Naive thymus-derived CD4-positive, alpha-beta T cell (primary cell): ENCODE results near the gene CTNNA3. TPM values are rescaled to one million over a fixed set of nuclear protein-coding genes. Genes with fewer than 3 reads are reported as not detected.

Experiments used
- ATAC-seq: fragments of 150-1000 bp; cut with Tn5 transposase; 2 replicates; pipeline ENCODE4 v1.10.0; 2021; ENCODE audit warnings: mild to moderate bottlenecking, moderate library complexity
- CTCF ChIA-PET: fragments of 350-600 bp; sonication (Branson Sonifier 250); formaldehyde crosslinking; loops from one replicate; lab custom pipeline; 2021; ENCODE audit warnings: antibody characterized with exemption; lab: Charles Lee
- POLR2A ChIA-PET: fragments of 350-600 bp; sonication (Branson Sonifier 250); formaldehyde crosslinking; loops from one replicate; lab custom pipeline; 2021; ENCODE audit warnings: antibody characterized with exemption, inconsistent platforms; lab: Charles Lee
- DNase-seq, 9 donors: peaks; one replicate each; pipeline versions ENCODE4 v3.0.0 to v3.0.0-alpha.2; 2020 to 2022; ENCODE audit warnings: mixed read lengths in 1 of 9
- H3K27ac ChIP-seq: one replicate; pipeline ENCODE4 v1.7.0; 2013; ENCODE audit warnings: mild to moderate bottlenecking, low read depth, low read length, moderate library complexity
- H3K27me3 ChIP-seq, 2 donors: one replicate each; pipeline ENCODE4 v1.7.0; 2013; ENCODE audit warnings: low read length in 2 of 2, mild to moderate bottlenecking in 2 of 2, moderate library complexity in 2 of 2; ENCODE audit not compliant: control insufficient read depth in 2 of 2, insufficient read depth in 2 of 2
- H3K36me3 ChIP-seq, 3 experiments: 1 replicate in 2 of 3; 2 replicates in 1 of 3; pipeline ENCODE4 v1.7.0; 2013; ENCODE audit warnings: low read length in 3 of 3, mild to moderate bottlenecking in 3 of 3, moderate library complexity in 1 of 3; ENCODE audit not compliant: insufficient read depth in 3 of 3, control insufficient read depth in 2 of 3
- H3K4me1 ChIP-seq, 2 donors: one replicate each; pipeline ENCODE4 v1.7.0; 2013; ENCODE audit warnings: low read length in 2 of 2, mild to moderate bottlenecking in 2 of 2, moderate library complexity in 1 of 2; ENCODE audit not compliant: control insufficient read depth in 2 of 2, insufficient read depth in 2 of 2
- H3K4me3 ChIP-seq: 2 replicates; pipeline ENCODE4 v1.7.0; 2013; ENCODE audit warnings: mild to moderate bottlenecking, low read length
- H3K9me3 ChIP-seq, 3 experiments: 1 replicate in 2 of 3; 2 replicates in 1 of 3; pipeline ENCODE4 v1.7.0; 2013; ENCODE audit warnings: low read length in 3 of 3; ENCODE audit not compliant: control insufficient read depth in 2 of 3
- H3K27ac Mint-ChIP-seq, 9 donors: one replicate each; pipeline ENCODE4 v1.8.0; 2020 to 2022; ENCODE audit warnings: mixed read lengths in 9 of 9, mild to moderate bottlenecking in 8 of 9, moderate library complexity in 5 of 9, inconsistent platforms in 2 of 9
- H3K27me3 Mint-ChIP-seq, 5 donors: one replicate each; pipeline ENCODE4 v1.8.0; 2021 to 2022; ENCODE audit warnings: mixed read lengths in 5 of 5, mild to moderate bottlenecking in 1 of 5
- H3K36me3 Mint-ChIP-seq, 5 donors: one replicate each; pipeline ENCODE4 v1.8.0; 2020 to 2022; ENCODE audit warnings: mixed read lengths in 5 of 5, mild to moderate bottlenecking in 3 of 5, inconsistent platforms in 1 of 5
- H3K4me1 Mint-ChIP-seq, 7 donors: one replicate each; pipeline ENCODE4 v1.8.0; 2020 to 2022; ENCODE audit warnings: mixed read lengths in 7 of 7, mild to moderate bottlenecking in 3 of 7, inconsistent platforms in 1 of 7
- H3K4me3 Mint-ChIP-seq, 10 donors: one replicate each; pipeline ENCODE4 v1.8.0; 2020 to 2022; ENCODE audit warnings: mild to moderate bottlenecking in 10 of 10, mixed read lengths in 10 of 10, moderate library complexity in 6 of 10, inconsistent platforms in 2 of 10
- H3K9me3 Mint-ChIP-seq, 11 donors: one replicate each; pipeline ENCODE4 v1.8.0; 2020 to 2022; ENCODE audit warnings: mixed read lengths in 11 of 11, mild to moderate bottlenecking in 4 of 11, inconsistent platforms in 1 of 11, moderate library complexity in 1 of 11
- intact Hi-C, 2 donors: fragments of 100-400 bp; cut with micrococcal nuclease; formaldehyde crosslinking; loops; one replicate each; pipeline ENCODE4 v1.15.1; 2023
- polyA plus RNA-seq, 2 donors: library from polyadenylated mRNA; unstranded; fragments of 300-500 nt; fragmentation: Illumina TruSeq; gene quantifications; one replicate each; pipeline ENCODE4 v1.2.3, GENCODE V29; 2021
- total RNA-seq, 6 experiments: library from RNA in 5 of 6; stranded (reverse) in 5 of 6; gene quantifications; 1 replicate in 5 of 6; 2 replicates in 1 of 6; pipeline ENCODE4 v1.2.3 and lab custom pipeline; 2021 to 2026

CTNNA3 gene
- total and polyA plus RNA-seq, 7 experiments from 2014 or later: 0.43 to 0.84 (median 0.71) TPM; not detected in 2

DNA sequence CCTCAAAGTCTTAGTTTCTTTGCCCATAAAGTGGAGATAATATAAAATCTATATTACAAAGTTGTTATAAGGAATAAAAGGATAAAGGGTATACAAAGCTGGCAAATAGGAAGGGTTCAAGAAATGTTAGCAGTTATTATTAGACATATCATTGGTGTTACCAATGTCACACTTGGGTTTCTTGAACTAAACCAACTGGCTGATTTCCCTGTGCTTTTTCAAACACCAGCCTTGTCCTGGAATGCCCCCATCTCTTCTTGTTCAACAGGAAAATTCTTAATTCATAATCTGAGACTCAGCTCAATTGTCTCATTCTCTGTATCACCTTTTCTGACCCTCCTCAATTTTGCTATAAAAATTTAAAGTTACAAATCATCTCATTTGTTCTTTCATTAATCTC is 913.9 kb downstream of the CTNNA3 start:
- no peak overlapping the region for H3K4me3 ChIP-seq
- Mint-ChIP-seq H3K4me3 (no peak overlapping the region), H3K27me3 (no peaks in the 10 kb centered on the region), H3K36me3 (no peaks in the 10 kb centered on the region), H3K27ac (no peak overlapping the region), H3K9me3 (peaks cover 0 to 4% (median 0%) of the 10 kb centered on the region in 11 donors), H3K4me1 (no peaks in the 10 kb centered on the region)
- intact Hi-C loops: no loop called here
- no peaks in the 10 kb centered on the region for H3K36me3 ChIP-seq
- no peaks in the 10 kb centered on the region for H3K4me1 ChIP-seq
- no peaks in the 10 kb centered on the region for H3K27me3 ChIP-seq
- POLR2A ChIA-PET: no interaction called here
- DNase-seq (no peak), ATAC-seq (no peak)
- no peaks in the 10 kb centered on the region for H3K9me3 ChIP-seq
- CTCF ChIA-PET: no interaction called here
- H3K27ac ChIP-seq: no peak overlapping the region

- no peak overlapping the region for H3K27ac Mint-ChIP-seq
- intact Hi-C loops: no loop called here
- no peaks in the 10 kb centered on the region for H3K36me3 Mint-ChIP-seq
- Histone ChIP-seq H3K9me3 (no peaks in the 10 kb centered on the region), H3K4me1 (no peaks in the 10 kb centered on the region), H3K27me3 (no peaks in the 10 kb centered on the region), H3K27ac (no peak overlapping the region), H3K4me3 (no peak overlapping the region), H3K36me3 (no peaks in the 10 kb centered on the region)
- H3K4me3 Mint-ChIP-seq: no peak overlapping the region
- H3K4me1 Mint-ChIP-seq: no peaks in the 10 kb centered on the region
- POLR2A ChIA-PET: no interaction called here
- no peak for ATAC-seq
- peaks cover 0 to 4% (median 0%) of the 10 kb centered on the region in 11 donors for H3K9me3 Mint-ChIP-seq
- no peaks in the 10 kb centered on the region for H3K27me3 Mint-ChIP-seq
- no peak for DNase-seq
- CTCF ChIA-PET: no interaction called here
These were observed 915.2 kb downstream of the CTNNA3 start for GRCh38 chr10:66780796-66781195.

- Mint-ChIP-seq H3K36me3 (no peaks in the 10 kb centered on the region), H3K4me1 (no peaks in the 10 kb centered on the region), H3K27ac (no peak overlapping the region), H3K27me3 (no peaks in the 10 kb centered on the region), H3K9me3 (peaks cover 0 to 5% (median 0%) of the 10 kb centered on the region in 11 donors), H3K4me3 (no peak overlapping the region)
- H3K4me1 ChIP-seq: no peaks in the 10 kb centered on the region
- intact Hi-C loops: no loop called here
- no peak for ATAC-seq
- H3K27me3 ChIP-seq: no peaks in the 10 kb centered on the region
- DNase-seq: no peak
- no peaks in the 10 kb centered on the region for H3K9me3 ChIP-seq
- no peaks in the 10 kb centered on the region for H3K36me3 ChIP-seq
- ChIA-PET CTCF (no interaction called here), POLR2A (interaction anchor here (0.6 kb wide), 1 partner anchor 410 kb away, joined by 3 read pairs; no protein-coding TSS in a partner anchor)
- no peak overlapping the region for H3K4me3 ChIP-seq
- no peak overlapping the region for H3K27ac ChIP-seq
These were observed 917.6 kb downstream of the CTNNA3 start for GRCh38 chr10:66778351-66778750.

GRCh38 chr10:66777665-66778064 is 918.3 kb downstream of the CTNNA3 start:
- Histone ChIP-seq H3K36me3 (no peaks in the 10 kb centered on the region), H3K27ac (no peak overlapping the region), H3K4me3 (no peak overlapping the region), H3K27me3 (no peaks in the 10 kb centered on the region), H3K4me1 (no peaks in the 10 kb centered on the region), H3K9me3 (no peaks in the 10 kb centered on the region)
- ChIA-PET CTCF (no interaction called here), POLR2A (no interaction called here)
- Mint-ChIP-seq H3K4me1 (no peaks in the 10 kb centered on the region), H3K36me3 (no peaks in the 10 kb centered on the region), H3K9me3 (peaks cover 0 to 5% (median 0%) of the 10 kb centered on the region in 11 donors), H3K4me3 (no peak overlapping the region), H3K27ac (no peak overlapping the region), H3K27me3 (no peaks in the 10 kb centered on the region)
- DNase-seq: no peak
- intact Hi-C loops: no loop called here
- no peak for ATAC-seq

GRCh38 chr10:66773472-66773817 is 922.5 kb downstream of the CTNNA3 start:
- H3K36me3 Mint-ChIP-seq: no peaks in the 10 kb centered on the region
- DNase-seq (no peak), ATAC-seq (no peak)
- no peak overlapping the region for H3K4me3 Mint-ChIP-seq
- H3K4me3 ChIP-seq: no peak overlapping the region
- H3K27me3 ChIP-seq: no peaks in the 10 kb centered on the region
- no peaks in the 10 kb centered on the region for H3K27me3 Mint-ChIP-seq
- H3K9me3 Mint-ChIP-seq: peaks cover 0 to 6% (median 1%) of the 10 kb centered on the region in 11 donors
- no peak overlapping the region for H3K27ac ChIP-seq
- H3K4me1 ChIP-seq: no peaks in the 10 kb centered on the region
- intact Hi-C loops: no loop called here
- peaks cover 0 to 2% (median 0%) of the 10 kb centered on the region in 7 donors for H3K4me1 Mint-ChIP-seq
- H3K27ac Mint-ChIP-seq: no peak overlapping the region
- H3K9me3 ChIP-seq: no peaks in the 10 kb centered on the region
- ChIA-PET CTCF (no interaction called here), POLR2A (no interaction called here)
- H3K36me3 ChIP-seq: no peaks in the 10 kb centered on the region

DNA sequence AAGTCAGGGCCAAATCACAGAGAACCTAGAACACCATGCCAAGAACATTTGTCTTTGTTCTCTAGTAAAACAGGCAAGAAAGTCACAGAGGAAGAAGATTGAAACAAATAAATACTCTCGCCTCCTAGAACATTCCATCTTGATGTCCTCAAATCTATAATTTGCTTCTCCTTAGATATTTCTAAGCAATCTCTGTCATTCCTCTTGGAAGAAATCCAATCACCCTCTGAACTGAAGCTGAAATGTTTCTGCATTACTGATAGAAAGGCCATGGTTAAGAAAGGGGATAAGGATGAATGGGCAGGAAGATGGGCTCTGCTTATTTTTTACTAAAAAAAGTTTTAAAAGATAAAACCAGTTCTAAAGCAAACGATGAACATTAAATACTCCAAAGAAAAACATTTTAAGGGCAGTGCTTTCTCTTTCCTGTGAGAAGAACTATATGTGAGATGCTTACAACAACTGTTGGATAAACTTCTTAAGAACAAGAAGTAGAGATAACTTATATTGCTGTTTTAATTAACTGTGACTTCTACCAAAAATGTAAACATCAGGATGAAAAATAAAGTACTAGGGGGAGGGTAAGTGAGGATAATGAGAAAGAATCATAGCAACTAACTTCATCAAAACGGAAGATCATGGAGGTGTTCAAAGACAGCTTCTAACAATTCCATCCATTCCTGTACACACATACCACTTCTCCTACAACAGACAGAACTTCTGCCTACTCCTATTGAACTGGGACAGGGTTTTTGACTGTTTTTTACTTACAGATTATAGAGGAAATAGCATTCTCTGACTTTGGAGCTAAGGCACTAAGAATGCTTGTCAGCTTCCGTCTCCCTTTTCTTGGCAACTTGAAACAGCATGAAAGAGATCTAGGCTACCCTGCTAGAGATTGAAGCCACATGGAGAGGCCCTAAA is 923.2 kb downstream of the CTNNA3 start:
- Mint-ChIP-seq H3K9me3 (peaks cover 0 to 6% (median 1%) of the 10 kb centered on the region in 11 donors), H3K4me3 (no peak overlapping the region), H3K27ac (no peak overlapping the region), H3K4me1 (peaks cover 0 to 2% (median 0%) of the 10 kb centered on the region in 7 donors), H3K27me3 (no peaks in the 10 kb centered on the region), H3K36me3 (no peaks in the 10 kb centered on the region)
- DNase-seq: no peak
- H3K27me3 ChIP-seq: no peaks in the 10 kb centered on the region
- H3K27ac ChIP-seq: no peak overlapping the region
- no peaks in the 10 kb centered on the region for H3K9me3 ChIP-seq
- POLR2A ChIA-PET: no interaction called here
- H3K36me3 ChIP-seq: no peaks in the 10 kb centered on the region
- CTCF ChIA-PET: no interaction called here
- intact Hi-C loops: no loop called here
- H3K4me1 ChIP-seq: no peaks in the 10 kb centered on the region
- H3K4me3 ChIP-seq: no peak overlapping the region
- ATAC-seq: no peak

DNA sequence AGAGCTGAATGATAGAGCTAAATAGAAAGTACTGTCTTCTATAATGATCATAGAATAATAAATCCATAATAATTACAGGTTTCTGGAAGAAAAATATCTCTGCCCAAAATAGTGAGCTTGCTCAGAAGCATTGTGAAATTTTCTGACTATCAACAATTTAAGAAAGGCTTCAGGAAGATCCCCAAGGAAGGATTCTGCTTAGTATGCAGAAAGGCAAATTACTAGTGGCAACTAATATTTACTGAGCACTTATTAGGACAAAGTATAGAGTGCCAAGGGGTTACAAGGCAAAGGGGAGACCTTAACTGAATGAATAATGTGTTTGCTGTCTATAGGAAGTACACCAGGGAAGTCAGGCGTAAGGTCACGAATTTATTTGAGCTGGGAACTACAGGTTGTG is 928.3 kb downstream of the CTNNA3 start:
- Mint-ChIP-seq H3K4me1 (peaks cover 0 to 2% (median 0%) of the 10 kb centered on the region in 7 donors), H3K27me3 (no peaks in the 10 kb centered on the region), H3K36me3 (no peaks in the 10 kb centered on the region), H3K4me3 (no peak overlapping the region), H3K9me3 (peaks cover 0 to 14% (median 0%) of the 10 kb centered on the region in 11 donors), H3K27ac (no peak overlapping the region)
- CTCF ChIA-PET: no interaction called here
- Histone ChIP-seq H3K4me3 (no peak overlapping the region), H3K9me3 (no peaks in the 10 kb centered on the region), H3K27ac (no peak overlapping the region), H3K4me1 (no peaks in the 10 kb centered on the region), H3K36me3 (no peaks in the 10 kb centered on the region), H3K27me3 (no peaks in the 10 kb centered on the region)
- intact Hi-C loops: no loop called here
- ATAC-seq (no peak), DNase-seq (no peak)
- POLR2A ChIA-PET: no interaction called here
